Epidermal melanocyte (primary cell): Measurements from ENCODE around the gene IPCEF1.

Source experiments
- DNase-seq: peaks from one replicate; pipeline ENCODE4 v3.0.0; 2011; ENCODE audit warnings: low spot score; ENCODE audit not compliant: insufficient read length

IPCEF1 gene

DNA sequence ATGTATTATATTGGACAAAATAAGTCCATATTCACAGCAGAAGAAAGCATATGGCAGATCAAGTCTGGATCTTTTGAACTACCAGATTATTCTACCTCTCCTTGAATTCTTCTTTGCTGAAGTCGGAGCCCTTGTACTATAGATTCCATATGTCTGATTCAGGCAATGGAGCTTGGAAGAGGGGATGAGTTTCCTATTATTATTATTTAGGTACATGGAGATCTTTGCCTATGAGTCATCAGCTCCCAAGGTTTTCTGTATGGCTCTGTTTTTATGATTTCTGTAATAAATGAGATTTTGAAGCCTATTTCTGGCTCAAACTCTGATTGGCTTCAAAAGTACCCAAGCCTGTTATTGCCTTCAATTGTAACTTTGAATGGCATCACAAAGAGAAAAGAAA, 245.6 kb downstream of the IPCEF1 start:
- DNase-seq = no peak

DNA sequence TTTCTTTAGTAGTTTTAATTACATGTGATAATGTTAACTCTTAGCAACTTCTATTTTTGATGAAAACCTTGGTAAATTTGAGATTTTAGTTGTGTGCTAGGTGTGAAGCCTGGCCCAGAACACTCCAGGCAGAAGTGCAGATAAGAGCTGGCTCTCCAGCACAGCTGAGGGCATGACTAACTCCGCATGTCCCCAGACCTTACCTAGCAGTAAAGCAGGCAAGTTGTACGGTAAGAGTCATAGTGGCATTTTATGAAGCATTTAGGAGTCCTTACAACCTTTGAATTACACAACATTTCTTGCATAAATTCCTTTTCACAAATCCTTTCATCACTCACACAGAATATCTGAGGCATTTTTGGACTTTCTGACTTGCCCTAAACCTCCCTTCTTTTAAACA, 250.4 kb downstream of the IPCEF1 start:
- DNase-seq = no peak
